Activated CD4-positive, alpha-beta T cell treated with anti-CD3 and anti-CD28 coated beads for 4 hours (primary cell): ENCODE measurements around the gene SFXN2.
"Not testable (repeated sequence)": the region's sequence is repeated elsewhere in the genome, so short reads cannot be mapped to it uniquely, and the experiment has no call there.

Source experiments
- DNase-seq, 2 donors: peaks; one replicate each; pipeline ENCODE4 v3.0.0-alpha.2; 2020

The SFXN2 gene

GRCh38 chr10:102723989-102724388 is 9.6 kb downstream of the SFXN2 start:
- no peak for DNase-seq

GRCh38 chr10:102726274-102726673 is 11.8 kb downstream of the SFXN2 start:
- DNase-seq = no peak

GRCh38 chr10:102727037-102727818 is 12.8 kb downstream of the SFXN2 start:
- no peak for DNase-seq

GRCh38 chr10:102729029-102730026 is 14.9 kb downstream of the SFXN2 start:
- DNase-seq = peak; percentile 39 to 55

GRCh38 chr10:102731222-102731800 is 16.9 kb downstream of the SFXN2 start:
- no peak for DNase-seq

GRCh38 chr10:102732661-102733060 is 18.2 kb downstream of the SFXN2 start:
- no peak for DNase-seq

- DNase-seq = no peak
Measured at GRCh38 chr10:102735065-102735562, 20.7 kb downstream of the SFXN2 start.

GRCh38 chr10:102738692-102739121 is 24.3 kb downstream of the SFXN2 start:
- DNase-seq = no peak

GRCh38 chr10:102740229-102740628 is 25.8 kb downstream of the SFXN2 start:
- DNase-seq = no peak

GRCh38 chr10:102741726-102742237 is 27.3 kb downstream of the SFXN2 start:
- DNase-seq = no peak

- DNase-seq = not testable (repeated sequence)
Measured at GRCh38 chr10:102742313-102742712, 27.9 kb downstream of the SFXN2 start.

- no peak for DNase-seq
Measured at GRCh38 chr10:102743078-102743587, 28.7 kb downstream of the SFXN2 start.

- DNase-seq = peak; percentile 92 to 96
Measured at GRCh38 chr10:102743588-102744373, 29.3 kb downstream of the SFXN2 start, which contains the start of gene WBP1L. TSS of gene WBP1L (plus strand) at chr10:102743948. CDS start at chr10:102744054, 106 bp downstream.

GRCh38 chr10:102744374-102745051 is 30.1 kb downstream of the SFXN2 start:
- no peak for DNase-seq

GRCh38 chr10:102745157-102745556 is 30.7 kb downstream of the SFXN2 start:
- DNase-seq = no peak

GRCh38 chr10:102752266-102752930 is 38.0 kb downstream of the SFXN2 start:
- DNase-seq = no peak

- DNase-seq = no peak
Measured at GRCh38 chr10:102752934-102753664, 38.7 kb downstream of the SFXN2 start.

- DNase-seq = no peak
Measured at GRCh38 chr10:102753718-102754117, 39.3 kb downstream of the SFXN2 start.

GRCh38 chr10:102757323-102757722 is 42.9 kb downstream of the SFXN2 start:
- DNase-seq = no peak
